ENCODE results near the gene DGUOK. TPM values are rescaled to one million over a fixed set of nuclear protein-coding genes. Genes with fewer than 3 reads are reported as not detected.

DGUOK gene
- polyA plus RNA-seq, 1 donor: 35.3 TPM

DNA sequence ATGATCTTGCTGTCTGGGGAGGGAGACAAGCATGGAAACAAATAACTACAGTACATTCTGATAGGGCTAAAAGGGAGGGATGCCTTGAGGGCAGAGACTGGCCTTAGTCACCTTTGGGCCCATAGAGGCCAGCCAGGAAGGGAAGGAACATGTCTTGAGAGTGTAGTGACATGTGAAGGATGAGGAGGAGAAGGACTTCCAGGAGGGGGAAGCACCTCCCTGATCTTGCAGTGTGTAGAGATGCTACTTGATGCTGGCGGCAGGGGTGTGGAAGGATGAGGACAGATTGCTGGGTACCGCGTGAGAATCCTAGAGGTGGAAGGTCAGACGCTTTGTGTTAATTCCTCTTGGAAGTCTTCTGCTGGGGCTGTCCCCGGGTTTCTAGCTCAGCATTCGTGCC lies 71.1 kb downstream of the DGUOK start:
- DNase-seq (ENCODE audit: low read depth): no peak

DNA sequence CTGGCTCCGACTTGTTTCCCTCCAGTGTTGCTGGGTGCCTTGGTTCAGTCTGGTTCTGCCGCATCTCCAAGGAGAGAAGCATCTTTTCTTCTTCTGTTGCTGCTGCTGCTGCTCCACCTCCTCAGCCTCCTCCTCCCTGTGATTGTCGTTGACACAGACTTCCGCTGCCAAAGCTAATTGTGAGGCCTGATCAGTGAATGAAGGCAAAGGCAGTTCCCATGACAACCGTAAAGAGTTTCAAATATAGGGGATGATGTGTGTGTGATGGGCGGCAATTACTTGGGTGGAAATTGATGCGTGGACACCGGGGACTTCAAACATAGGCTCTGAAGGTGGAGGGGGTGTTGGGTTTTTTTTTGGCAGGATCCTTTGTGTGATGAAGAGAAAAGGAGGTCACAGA lies 71.8 kb downstream of the DGUOK start:
- DNase-seq (ENCODE audit: low read depth): no peak

DNA sequence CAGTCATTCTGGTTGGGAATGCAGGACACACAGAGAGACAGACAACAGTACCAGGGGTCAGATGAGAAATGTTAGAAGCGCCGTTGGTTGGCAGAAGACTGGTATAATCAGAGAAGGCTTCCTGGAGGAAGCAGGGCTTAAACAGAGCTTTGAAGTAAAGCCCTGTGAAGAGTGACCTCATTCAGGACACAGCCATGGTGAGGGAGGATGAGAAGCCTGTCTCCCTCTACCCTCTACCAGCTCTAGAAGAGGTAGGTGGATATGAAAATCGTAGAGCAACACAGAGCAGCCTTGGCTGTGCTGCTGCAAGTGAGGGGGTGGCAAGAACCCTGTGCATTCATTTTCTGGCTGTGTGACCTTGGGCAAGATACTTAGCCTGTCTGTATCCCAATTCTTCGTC lies 72.3 kb downstream of the DGUOK start:
- no peak for DNase-seq (ENCODE audit: low read depth)

DNA sequence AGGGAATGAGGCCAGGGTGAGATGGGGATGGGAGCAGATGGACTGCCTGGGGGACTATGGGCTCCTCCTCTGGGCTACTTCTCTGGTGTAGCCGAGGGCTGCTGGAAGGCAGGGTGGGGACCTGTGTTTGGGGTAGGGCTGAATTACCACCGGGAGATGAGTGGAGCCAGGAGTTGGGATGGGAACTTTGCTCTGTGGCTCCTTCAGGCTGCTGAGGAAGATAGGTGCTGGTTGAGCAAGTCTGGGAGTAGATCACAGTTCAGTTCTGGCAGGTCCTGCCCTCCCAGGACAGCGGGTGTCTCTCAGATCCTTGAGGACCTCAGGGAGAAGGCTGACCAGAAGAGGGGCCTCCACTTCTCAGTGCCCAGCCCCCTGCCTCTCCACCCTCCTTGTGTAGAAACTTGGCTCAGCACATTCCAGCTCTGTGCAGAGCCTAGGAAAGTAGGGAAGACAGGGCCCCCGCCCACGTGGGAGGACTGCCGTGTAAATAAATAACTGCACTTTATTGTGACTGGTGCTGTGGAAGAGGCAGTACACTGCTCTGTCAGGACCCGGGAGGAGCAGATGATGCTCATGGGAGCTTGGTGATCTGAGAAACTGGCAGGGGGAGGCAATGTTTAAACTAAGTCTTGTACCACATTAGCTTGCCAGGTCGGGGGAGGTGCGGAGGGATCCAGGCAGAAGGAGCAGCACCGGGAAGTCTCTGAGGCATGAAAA lies 73.4 kb downstream of the DGUOK start:
- DNase-seq (ENCODE audit: low read depth): no peak

DNA sequence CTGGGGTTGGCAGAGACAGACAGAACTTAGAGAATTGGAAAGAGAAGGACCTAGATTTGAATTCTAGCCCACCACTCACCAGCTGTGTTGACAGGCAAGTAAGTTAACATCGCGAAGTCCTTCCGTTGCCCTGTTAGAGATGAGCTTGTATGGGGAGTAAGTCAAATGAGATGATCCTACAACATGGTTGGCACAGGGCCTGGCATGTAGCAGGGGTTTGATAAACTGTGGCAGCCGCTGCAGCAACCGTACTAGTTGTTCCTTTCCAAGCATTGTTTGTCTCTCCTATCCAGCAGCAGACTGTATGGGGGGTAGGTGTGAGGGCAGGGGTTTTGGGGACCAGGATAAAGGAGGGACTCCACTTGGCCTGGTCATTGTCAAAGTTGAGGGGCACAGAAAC lies 74.0 kb downstream of the DGUOK start:
- no peak for DNase-seq (ENCODE audit: low read depth)

DNA sequence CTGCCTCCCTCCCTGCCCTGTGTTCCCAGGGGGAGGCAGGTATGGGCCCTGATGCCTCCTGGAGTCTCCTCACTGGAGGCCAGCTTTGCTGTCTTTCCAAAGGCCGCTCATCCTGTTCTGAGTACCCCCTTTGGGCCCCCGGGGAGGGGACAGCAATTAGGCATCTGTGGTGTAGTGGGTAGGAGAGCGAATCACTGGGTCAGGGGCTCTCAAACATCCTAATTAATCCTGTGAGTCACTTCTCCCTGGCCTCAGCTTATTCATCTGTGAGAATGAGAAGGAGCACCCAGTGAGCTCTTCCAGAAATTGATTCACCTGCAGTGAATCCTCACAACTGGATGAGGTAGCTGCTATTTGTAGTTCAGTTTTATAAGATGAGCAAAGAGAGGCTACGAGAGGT lies 74.4 kb downstream of the DGUOK start:
- DNase-seq (ENCODE audit: low read depth): no peak

DNA sequence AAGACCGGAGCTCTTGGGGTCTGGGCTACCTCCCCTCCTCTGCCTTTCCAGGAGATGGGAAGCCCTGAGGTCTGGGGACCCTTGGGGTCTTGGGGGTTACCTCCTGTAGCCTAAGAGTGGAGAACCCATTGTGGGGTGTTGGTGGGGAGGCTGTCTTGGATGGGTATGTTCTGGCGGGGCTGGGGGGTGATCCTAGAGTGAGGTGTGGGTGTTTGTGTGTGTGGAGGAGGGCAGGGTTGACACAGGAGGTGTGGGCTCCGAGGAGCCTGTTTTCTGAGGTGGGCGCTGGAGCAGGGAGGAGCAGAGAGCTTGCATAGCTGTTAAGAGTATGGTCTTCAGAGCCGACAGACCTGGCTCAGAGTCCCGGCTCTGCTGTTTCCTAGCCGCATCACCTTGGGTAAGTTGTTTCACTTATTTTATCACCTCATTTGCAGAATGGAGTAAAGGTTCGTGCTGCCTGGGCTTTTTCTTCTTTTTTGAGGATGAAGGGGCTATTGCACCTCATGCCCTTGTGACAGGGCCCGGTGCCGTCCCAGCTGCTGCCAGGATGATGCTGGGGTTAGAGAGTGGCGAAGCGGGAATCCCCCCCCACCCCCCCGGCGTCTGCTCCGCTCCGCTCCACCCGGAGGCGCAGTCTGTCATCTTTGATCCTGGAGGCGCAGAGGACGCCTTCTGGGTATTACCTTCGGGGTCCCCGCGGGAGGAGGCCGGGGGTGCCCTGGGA lies 75.3 kb downstream of the DGUOK start:
- no peak for DNase-seq (ENCODE audit: low read depth)

DNA sequence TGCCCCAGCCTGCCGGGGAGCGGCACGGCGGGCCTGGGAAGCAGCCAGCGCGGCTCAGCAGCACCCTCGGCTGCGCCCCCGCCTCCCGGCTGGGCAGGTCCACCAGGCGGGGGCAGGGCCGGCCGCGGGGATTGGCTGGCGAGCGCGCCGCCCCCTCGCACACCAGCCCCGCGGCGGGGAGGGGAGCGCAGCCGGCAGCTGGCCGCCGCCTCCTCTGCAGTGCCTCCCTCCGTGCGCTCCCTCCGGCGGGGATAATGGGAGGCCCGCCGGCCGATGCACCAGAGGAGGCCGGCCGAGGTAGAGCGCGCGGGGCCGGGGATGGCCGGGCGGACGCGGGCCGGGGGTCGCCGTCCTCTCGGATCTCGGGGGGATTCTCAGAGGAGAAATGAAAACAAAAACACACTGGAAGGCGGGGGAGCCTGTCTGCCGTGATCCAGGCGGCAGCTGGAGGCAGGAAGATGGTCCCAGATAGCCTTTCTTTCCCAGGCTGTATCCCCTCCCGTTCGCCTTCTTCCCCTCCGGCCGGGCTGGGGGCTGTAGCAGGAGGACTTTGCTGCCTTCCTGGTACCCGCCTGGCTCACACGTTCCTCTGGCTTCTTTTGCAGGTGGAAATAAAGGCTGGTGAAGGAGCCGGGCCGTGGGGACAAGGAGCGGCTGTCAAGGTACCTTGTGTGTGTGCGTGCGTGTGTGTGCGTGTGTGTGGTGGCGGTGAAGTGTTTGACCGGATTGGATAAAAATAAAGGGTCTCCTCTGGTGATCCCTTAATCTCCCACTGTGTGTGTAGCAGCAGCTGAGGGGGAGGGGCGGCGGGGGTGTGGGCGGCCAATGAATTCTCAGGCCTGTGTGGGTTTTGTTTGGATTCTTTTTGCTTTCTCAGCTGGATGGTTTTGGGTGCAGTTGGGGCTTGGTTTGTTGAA lies 76.1 kb downstream of the DGUOK start:
- no peak for DNase-seq (ENCODE audit: low read depth)

- DNase-seq (ENCODE audit: low read depth): no peak
Measured at GRCh38 chr2:74003494-74004211, 77.0 kb downstream of the DGUOK start.

GRCh38 chr2:74004212-74005182 lies 77.8 kb downstream of the DGUOK start:
- DNase-seq (ENCODE audit: low read depth): no peak

GRCh38 chr2:74005786-74006185 lies 79.1 kb downstream of the DGUOK start:
- DNase-seq (ENCODE audit: low read depth): no peak

DNA sequence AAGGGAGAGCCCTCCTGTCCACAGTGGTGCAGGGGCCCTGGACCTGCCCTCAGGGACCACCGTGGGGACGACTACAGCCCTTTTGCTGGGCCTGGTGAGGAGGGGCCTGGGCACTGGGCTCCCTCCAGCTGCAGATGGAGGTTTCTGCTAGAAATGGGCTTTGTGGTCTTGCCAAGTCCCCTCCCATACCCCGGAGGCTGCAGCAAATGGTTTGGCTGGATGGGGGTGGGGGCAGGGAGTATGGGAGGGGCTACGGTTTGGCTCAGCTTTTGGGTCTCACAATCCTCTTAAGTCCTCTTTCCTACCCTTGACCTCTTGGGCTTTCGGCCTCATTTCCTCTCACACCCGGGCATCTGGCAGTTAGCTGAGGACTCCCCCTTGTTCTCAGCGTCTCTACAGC lies 79.8 kb downstream of the DGUOK start:
- no peak for DNase-seq (ENCODE audit: low read depth)

DNA sequence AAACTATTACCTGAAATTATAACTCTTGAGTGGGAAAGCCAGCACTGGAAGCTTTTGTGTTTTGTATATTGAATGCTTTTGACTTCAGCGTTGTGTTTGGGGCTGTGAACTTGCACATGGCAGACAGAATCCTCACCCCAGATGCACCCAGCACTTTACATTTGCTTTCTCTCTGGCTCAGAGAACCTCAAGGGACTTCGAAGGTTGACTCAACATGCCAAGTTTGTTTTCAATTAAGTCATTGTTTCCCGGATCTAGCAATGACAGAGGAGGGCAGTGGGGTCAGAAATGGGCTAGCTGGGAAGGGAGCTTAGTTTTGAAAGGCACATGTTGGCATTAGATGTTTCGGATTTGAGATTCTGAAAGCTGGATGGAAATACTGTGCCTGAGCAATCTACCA lies 80.4 kb downstream of the DGUOK start:
- DNase-seq (ENCODE audit: low read depth): no peak

- DNase-seq (ENCODE audit: low read depth): no peak
Measured at GRCh38 chr2:74007711-74008110, 81.0 kb downstream of the DGUOK start.

Other genes with a start within 250 kb of the DGUOK start
- gene TPRKB, start 189.5 kb upstream of the DGUOK start, polyA plus RNA-seq (ENCODE audit: insufficient read length): 42.3 TPM
- 17.0 TPM for gene DUSP11, start 146.8 kb upstream of the DGUOK start, polyA plus RNA-seq (ENCODE audit: insufficient read length)
- gene C2orf78, start 142.7 kb upstream of the DGUOK start, polyA plus RNA-seq (ENCODE audit: insufficient read length): not detected
- 42.9 TPM for gene STAMBP, start 97.9 kb upstream of the DGUOK start, polyA plus RNA-seq (ENCODE audit: insufficient read length)
- gene ACTG2, start 33.9 kb upstream of the DGUOK start, polyA plus RNA-seq (ENCODE audit: insufficient read length): 5.1 TPM
- 9.0 TPM for gene TET3, start 58.0 kb downstream of the DGUOK start, polyA plus RNA-seq (ENCODE audit: insufficient read length)
- gene BOLA3, start 221.0 kb downstream of the DGUOK start, polyA plus RNA-seq (ENCODE audit: insufficient read length): 23.3 TPM